HepG2 (cell line): ENCODE results near the gene COX4I2. TPM values are rescaled to one million over a fixed set of nuclear protein-coding genes. Genes with fewer than 3 reads are reported as not detected.
A peak's percentile ranks its signal among the peaks of the same experiment; 100 is the strongest.

Experiments used
- CEBPZ ChIP-seq: IDR thresholded peaks from 2 replicates; pipeline ENCODE4 v1.6.1; 2012; ENCODE audit warnings: low read length, improper control_type of control experiment
- EP300 ChIP-seq, 3 experiments: sonication (generic) in 1 of 3; formaldehyde crosslinking in 1 of 3; IDR thresholded peaks; 2 replicates each; pipeline versions ENCODE4 v1.5.1 to v1.6.1; 2011 to 2020; ENCODE audit warnings: low read depth in 2 of 3, low read length in 2 of 3, borderline replicate concordance in 1 of 3, improper control_type of control experiment in 1 of 3, mild to moderate bottlenecking in 1 of 3, missing genetic modification reagents in 1 of 3, moderate library complexity in 1 of 3
- GMEB1 ChIP-seq: sonication (generic); formaldehyde crosslinking; IDR thresholded peaks from 2 replicates; pipeline ENCODE4 v1.5.1; 2020; ENCODE audit warnings: missing genetic modification reagents, mild to moderate bottlenecking, borderline replicate concordance
- KIAA2018 ChIP-seq: sonication (generic); formaldehyde crosslinking; IDR thresholded peaks from 2 replicates; pipeline ENCODE4 v1.5.0; 2020; ENCODE audit warnings: mild to moderate bottlenecking, missing genetic modification reagents, borderline replicate concordance
- PHF21A ChIP-seq: sonication (generic); formaldehyde crosslinking; IDR thresholded peaks from 2 replicates; pipeline ENCODE4 v1.5.0; 2020; ENCODE audit warnings: mild to moderate bottlenecking, missing genetic modification reagents
- RBFOX2 ChIP-seq: fragments of 200-400 bp; formaldehyde crosslinking; IDR thresholded peaks from 2 replicates; pipeline ENCODE4 v1.6.1; 2017; ENCODE audit warnings: low read depth, mild to moderate bottlenecking, low read length
- SAP130 ChIP-seq: IDR thresholded peaks from 2 replicates; pipeline ENCODE4 v1.6.1; 2016; ENCODE audit warnings: low read depth
- SP5 ChIP-seq: IDR thresholded peaks from 2 replicates; pipeline ENCODE4 v1.6.1; 2016; ENCODE audit warnings: low read depth, borderline replicate concordance
- TFDP1 ChIP-seq: IDR thresholded peaks from 2 replicates; pipeline ENCODE4 v1.6.1; 2016; ENCODE audit warnings: missing compliant biosample characterization, missing genetic modification reagents, borderline replicate concordance
- ZFX ChIP-seq: sonication (generic); formaldehyde crosslinking; IDR thresholded peaks from 2 replicates; pipeline ENCODE4 v1.4.0; 2020; ENCODE audit warnings: mild to moderate bottlenecking, low read depth, missing genetic modification reagents, moderate library complexity
- ZNF569 ChIP-seq: sonication (generic); formaldehyde crosslinking; IDR thresholded peaks from 2 replicates; pipeline ENCODE4 v1.5.0; 2020; ENCODE audit warnings: mild to moderate bottlenecking, missing genetic modification reagents, moderate library complexity, borderline replicate concordance
- ZNF615 ChIP-seq: sonication (generic); formaldehyde crosslinking; IDR thresholded peaks from 2 replicates; pipeline ENCODE4 v1.5.0; 2020; ENCODE audit warnings: mild to moderate bottlenecking, missing genetic modification reagents, borderline replicate concordance
- polyA plus RNA-seq, 8 experiments: library from polyadenylated mRNA; depleted of rRNA in 3 of 8; stranded (reverse) in 7 of 8; unstranded in 1 of 8; fragments of >200 nt; fragmentation: Illumina TruSeq in 4 of 8; extraction: Trizol in 4 of 8; gene quantifications; 2 replicates each; pipeline versions ENCODE4 v1.2.1 to v1.2.3, GENCODE V29; 2011 to 2016; ENCODE audit warnings: low read depth in 4 of 8, missing spikeins in 1 of 8, mixed read lengths in 1 of 8; ENCODE audit not compliant: insufficient read depth in 1 of 8
- total RNA-seq, 5 experiments: library from RNA; depleted of rRNA; stranded (reverse); fragments of >200 nt; fragmentation: Illumina TruSeq; extraction: Trizol; gene quantifications; 2 replicates each; pipeline ENCODE4 v1.2.3, GENCODE V29; 2016; ENCODE audit warnings: low read depth in 1 of 5

The COX4I2 gene
- total and polyA plus RNA-seq, 2 of the 13 experiments (the other 11 are each of a cell fraction or from before 2014, with no cell fraction given) = 1.1 TPM; not detected in 1

- peak; percentile 44; the same call in 1 of the 2 replicates for TF ChIP-seq KIAA2018 (CRISPR knock-in tag)
- TF ChIP-seq GMEB1 = peak; percentile 25; the same call in 1 of the 2 replicates
- TF ChIP-seq SP5 (CRISPR knock-in tag) = peak; percentile 89
- TF ChIP-seq ZFX = peak; percentile 87
- peak; percentile 12; the same call in 1 of the 2 replicates for TF ChIP-seq TFDP1 (CRISPR knock-in tag)
- TF ChIP-seq RBFOX2 = no peak
- TF ChIP-seq CEBPZ = no peak
- peak; percentile 31; the same call in 1 of the 2 replicates for TF ChIP-seq PHF21A (CRISPR knock-in tag)
- TF ChIP-seq ZNF569 (CRISPR knock-in tag) = no peak
- no peak for TF ChIP-seq ZNF615 (CRISPR knock-in tag)
- TF ChIP-seq SAP130 = peak; percentile 78
- TF ChIP-seq EP300 (IDR thresholded peaks at IDR 0.05; ENCODE audit: low read depth in 2 of 2, low read length in 2 of 2) = peak; percentile 78 to 85; a peak in 3 of 4 replicates
- peak; percentile 82; the same call in 1 of the 2 replicates for TF ChIP-seq EP300 (CRISPR knock-in tag; IDR thresholded peaks at IDR 0.05; ENCODE audit: borderline replicate concordance)
Measured at GRCh38 chr20:31594558-31595379, 42.9 kb upstream of the COX4I2 start (continued).
